Kidney (tissue), 14 donors: ENCODE results near the gene IFI27L2. TPM values are rescaled to one million over a fixed set of nuclear protein-coding genes. Genes with fewer than 3 reads are reported as not detected.
A peak's percentile ranks its signal among the peaks of the same experiment; 100 is the strongest.

Source experiments
- DNase-seq, 5 donors: peaks; one replicate each; pipeline ENCODE4 v3.0.0-alpha.2; 2013 to 2020
- FAIRE-seq: peaks from 2 replicates; lab custom pipeline; 2012; peaks lifted over from hg19 to GRCh38; lab: Jason Lieb, UNC
- H3K27ac ChIP-seq, 2 donors: one replicate each; pipeline ENCODE4 v1.7.0; 2013; ENCODE audit warnings: low read depth in 2 of 2, low read length in 2 of 2, inconsistent platforms in 1 of 2
- H3K27me3 ChIP-seq: one replicate; pipeline ENCODE4 v1.7.1; 2013; ENCODE audit warnings: low read length, inconsistent platforms; ENCODE audit not compliant: control insufficient read depth, insufficient read depth
- H3K36me3 ChIP-seq, 3 donors: one replicate each; pipeline versions ENCODE4 v1.7.0 to v1.7.1; 2013; ENCODE audit warnings: low read length in 3 of 3, control low read depth in 1 of 3, inconsistent platforms in 1 of 3; ENCODE audit not compliant: insufficient read depth in 3 of 3, control insufficient read depth in 2 of 3
- H3K4me1 ChIP-seq, 3 donors: one replicate each; pipeline versions ENCODE4 v1.7.0 to v1.7.1; 2013; ENCODE audit warnings: low read length in 3 of 3, inconsistent platforms in 1 of 3, low read depth in 1 of 3; ENCODE audit not compliant: control insufficient read depth in 2 of 3, insufficient read depth in 2 of 3
- H3K4me3 ChIP-seq, 3 donors: one replicate each; pipeline versions ENCODE4 v1.7.0 to v1.8.1; 2013; ENCODE audit warnings: low read length in 3 of 3, control low read depth in 1 of 3, inconsistent platforms in 1 of 3
- H3K9ac ChIP-seq, 3 donors: one replicate each; pipeline versions ENCODE4 v1.7.0 to v1.7.1; 2013; ENCODE audit warnings: low read length in 3 of 3, control low read depth in 1 of 3, inconsistent platforms in 1 of 3
- H3K9me3 ChIP-seq, 3 donors: one replicate each; pipeline versions ENCODE4 v1.7.0 to v1.7.1; 2013; ENCODE audit warnings: low read length in 3 of 3, control low read depth in 1 of 3, inconsistent platforms in 1 of 3; ENCODE audit not compliant: control insufficient read depth in 2 of 3, insufficient read depth in 1 of 3
- CTCF ChIP-seq: IDR thresholded peaks from 3 replicates; pipeline ENCODE4 v1.5.1; 2012; ENCODE audit warnings: mild to moderate bottlenecking, moderate library complexity, borderline replicate concordance; ENCODE audit not compliant: insufficient read depth; ENCODE audit errors: extremely low read depth
- intact Hi-C: fragments of 100-400 bp; cut with DNase I; formaldehyde crosslinking; loops from one replicate; pipeline ENCODE4 v1.11.1; 2022
- polyA plus RNA-seq: library from polyadenylated mRNA; stranded (reverse); fragments of 350-450 nt; fragmentation: Illumina TruSeq; extraction: RNeasy Lipid Tissue Mini Kit (QIAGEN cat#74804); gene quantifications from one replicate; pipeline ENCODE4 v1.2.3, GENCODE V29; 2014; ENCODE audit warnings: low read depth, low replicate concordance; ENCODE audit not compliant: insufficient read depth
- total RNA-seq: library from RNA; stranded (reverse); fragmentation: NEBNext Ultra II Directional; extraction: Animal tissue kit (Norgen Biotek cat#: 25700); gene quantifications from one replicate; pipeline ENCODE4 v1.2.1, GENCODE V29; 2021
- donor health status: control.
- donor health status: control.
- donor health status: control.
- donor health status: control.
- donor health status: control.
- donor health status: DM: yes; HTN: yes; CAD: no.
- donor health status: Normal renal cell carcinoma (clear cell type).

Gene IFI27L2
- total and polyA plus RNA-seq, 2 donors from 2014 or later: 28.2 to 223 TPM

GRCh38 chr14:94119071-94119470 is 10.3 kb downstream of the IFI27L2 start:
- no peak overlapping the region for H3K27ac ChIP-seq
- no peaks in the 10 kb centered on the region for H3K27me3 ChIP-seq
- FAIRE-seq: no peak
- H3K36me3 ChIP-seq: no peaks in the 10 kb centered on the region
- no peak overlapping the region for H3K4me3 ChIP-seq
- no peak for TF ChIP-seq CTCF
- DNase-seq: peak in 1 of 5 donors; percentile 3
- H3K9me3 ChIP-seq: peaks cover 0 to 13% (median 0%) of the 10 kb centered on the region in 3 donors
- no peak overlapping the region for H3K9ac ChIP-seq
- peaks cover 0 to 3% (median 0%) of the 10 kb centered on the region in 3 donors for H3K4me1 ChIP-seq
- intact Hi-C loops: no loop called here

GRCh38 chr14:94117856-94118255 is 11.5 kb downstream of the IFI27L2 start:
- H3K27me3 ChIP-seq: no peaks in the 10 kb centered on the region
- intact Hi-C loops: no loop called here
- no peak for TF ChIP-seq CTCF
- peaks cover 0 to 13% (median 0%) of the 10 kb centered on the region in 3 donors for H3K9me3 ChIP-seq
- H3K4me1 ChIP-seq: peaks cover 0 to 3% (median 0%) of the 10 kb centered on the region in 3 donors
- H3K36me3 ChIP-seq: no peaks in the 10 kb centered on the region
- DNase-seq (peak in 1 of 5 donors; percentile 17), FAIRE-seq (no peak)
- H3K9ac ChIP-seq: no peak overlapping the region
- H3K27ac ChIP-seq: no peak overlapping the region
- H3K4me3 ChIP-seq: no peak overlapping the region

GRCh38 chr14:94116701-94117100 is 12.7 kb downstream of the IFI27L2 start:
- no peaks in the 10 kb centered on the region for H3K27me3 ChIP-seq
- H3K4me1 ChIP-seq: peaks cover 0 to 3% (median 0%) of the 10 kb centered on the region in 3 donors
- no peak overlapping the region for H3K27ac ChIP-seq
- no peak overlapping the region for H3K4me3 ChIP-seq
- TF ChIP-seq CTCF: no peak
- H3K36me3 ChIP-seq: no peaks in the 10 kb centered on the region
- H3K9me3 ChIP-seq: peaks cover 0 to 13% (median 0%) of the 10 kb centered on the region in 3 donors
- intact Hi-C loops: no loop called here
- FAIRE-seq (no peak), DNase-seq (peak in 1 of 5 donors; percentile 2)
- H3K9ac ChIP-seq: no peak overlapping the region

GRCh38 chr14:94115631-94116030 is 13.8 kb downstream of the IFI27L2 start:
- Histone ChIP-seq H3K9ac (no peak overlapping the region), H3K9me3 (peaks cover 0 to 12% (median 0%) of the 10 kb centered on the region in 3 donors), H3K36me3 (no peaks in the 10 kb centered on the region), H3K27me3 (no peaks in the 10 kb centered on the region), H3K4me1 (peaks cover 0 to 3% (median 0%) of the 10 kb centered on the region in 3 donors), H3K27ac (no peak overlapping the region), H3K4me3 (no peak overlapping the region)
- FAIRE-seq: no peak
- TF ChIP-seq CTCF: no peak
- intact Hi-C loops: no loop called here
- DNase-seq: peak in 1 of 5 donors; percentile 30
